HCT116 (cell line): ENCODE measurements around the gene CDH22.

ENCODE experiments used
- ATF3 ChIP-seq: IDR thresholded peaks from 2 replicates; pipeline ENCODE4 v1.6.1; 2012
- CEBPB ChIP-seq: IDR thresholded peaks from 2 replicates; pipeline ENCODE4 v1.6.1; 2012; ENCODE audit warnings: low read depth
- CTCF ChIP-seq, 3 experiments: fragments of 200-600 bp in 1 of 3; sonication (generic) in 1 of 3; IDR thresholded peaks in 2 of 3; conservative IDR thresholded peaks in 1 of 3; 2 replicates each; pipeline ENCODE4 v1.5.1; 2012 to 2017; ENCODE audit warnings: low read depth in 2 of 3, low read length in 2 of 3, antibody characterized with exemption in 1 of 3, borderline replicate concordance in 1 of 3, control low read depth in 1 of 3, mild to moderate bottlenecking in 1 of 3, mixed read lengths in 1 of 3, mixed run types in 1 of 3, moderate library complexity in 1 of 3; ENCODE audit not compliant: insufficient read depth in 1 of 3
- EZH2 ChIP-seq: fragments of 200-600 bp; sonication (generic); IDR thresholded peaks from 2 replicates; pipeline ENCODE4 v1.6.1; 2017; ENCODE audit warnings: antibody characterized with exemption, mixed run types
- POLR2AphosphoS5 ChIP-seq: IDR thresholded peaks from 2 replicates; pipeline ENCODE4 v1.6.1; 2011; ENCODE audit warnings: mild to moderate bottlenecking, low read depth, low read length, moderate library complexity

DNA sequence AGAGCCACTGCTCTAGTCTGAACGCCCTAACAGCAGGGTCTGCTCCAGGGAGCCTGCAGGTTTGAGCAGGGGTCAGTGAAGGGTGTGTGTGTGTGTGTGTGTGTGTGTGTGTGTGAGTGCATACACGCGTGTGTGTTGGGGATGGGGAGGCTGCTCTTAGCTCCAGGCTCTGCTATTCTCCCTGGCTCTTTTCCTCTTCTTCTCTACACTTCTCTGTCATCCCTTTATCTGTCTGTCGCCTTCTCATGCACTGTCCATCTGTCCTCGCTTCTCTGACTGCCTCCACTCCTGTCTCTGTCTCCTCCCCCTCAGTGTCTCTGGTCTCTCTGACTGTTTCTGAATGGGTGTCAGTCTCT is 3.4 kb upstream of the CDH22 start:
- no peak for TF ChIP-seq EZH2
- TF ChIP-seq CTCF (IDR thresholded peaks at IDR 0.05 in 2 of 3, conservative IDR thresholded peaks at IDR 0.05 in 1 of 3; ENCODE audit: borderline replicate concordance in 1 of 3, insufficient read depth in 1 of 3, low read depth in 2 of 3, low read length in 2 of 3): no peak
- no peak for TF ChIP-seq CEBPB
- no peak for TF ChIP-seq ATF3
- no peak for TF ChIP-seq POLR2AphosphoS5
